ENCODE data around the gene MIA3. TPM values are rescaled to one million over a fixed set of nuclear protein-coding genes. Genes with fewer than 3 reads are reported as not detected.
"Not testable (repeated sequence)": the region's sequence is repeated elsewhere in the genome, so short reads cannot be mapped to it uniquely, and the experiment has no call there.

The MIA3 gene
- total RNA-seq, 2 donors from 2014 or later: 34.4 to 53.9 TPM

- no peaks in the 10 kb centered on the region for H3K27me3 ChIP-seq
- no peak overlapping the region for H3K4me3 ChIP-seq
- H3K9me3 ChIP-seq: no peaks in the 10 kb centered on the region
- no peak for DNase-seq (ENCODE audit: low spot score)
- peaks cover 84% of the 10 kb centered on the region for H3K36me3 ChIP-seq
- peak overlapping the region in 1 of 2 donors; percentile 13 for H3K27ac ChIP-seq
- H3K4me1 ChIP-seq: peaks cover 0 to 10% of the 10 kb centered on the region in 2 donors
- TF ChIP-seq CTCF (IDR thresholded peaks at IDR 0.05): no peak
These were observed 37.0 kb downstream of the MIA3 start for GRCh38 chr1:222654849-222655248.

GRCh38 chr1:222656391-222657155, 38.7 kb downstream of the MIA3 start:
- no peaks in the 10 kb centered on the region for H3K27me3 ChIP-seq
- no peak overlapping the region for H3K27ac ChIP-seq
- peaks cover 0 to 10% of the 10 kb centered on the region in 2 donors for H3K4me1 ChIP-seq
- TF ChIP-seq CTCF (IDR thresholded peaks at IDR 0.05): no peak
- DNase-seq (ENCODE audit: low spot score): no peak
- no peaks in the 10 kb centered on the region for H3K9me3 ChIP-seq
- peaks cover 84% of the 10 kb centered on the region for H3K36me3 ChIP-seq
- H3K4me3 ChIP-seq: no peak overlapping the region

GRCh38 chr1:222657899-222658298, 40.0 kb downstream of the MIA3 start:
- Histone ChIP-seq H3K4me1 (peaks cover 0 to 10% of the 10 kb centered on the region in 2 donors), H3K36me3 (peaks cover 84% of the 10 kb centered on the region), H3K27ac (peak overlapping the region in 1 of 2 donors; percentile 13)

GRCh38 chr1:222663431-222663934, 45.6 kb downstream of the MIA3 start:
- Histone ChIP-seq H3K4me3 (no peak overlapping the region), H3K4me1 (no peaks in the 10 kb centered on the region), H3K27me3 (no peaks in the 10 kb centered on the region), H3K9me3 (no peaks in the 10 kb centered on the region), H3K27ac (no peak overlapping the region), H3K36me3 (peaks cover 77% of the 10 kb centered on the region)
- no peak for DNase-seq (ENCODE audit: low spot score)
- no peak for TF ChIP-seq CTCF (IDR thresholded peaks at IDR 0.05)

More at GRCh38 chr1:222657899-222658298, 40.0 kb downstream of the MIA3 start:
- no peak for DNase-seq (ENCODE audit: low spot score)
- H3K9me3 ChIP-seq: no peaks in the 10 kb centered on the region
- H3K4me3 ChIP-seq: no peak overlapping the region
- no peak for TF ChIP-seq CTCF (IDR thresholded peaks at IDR 0.05)
- no peaks in the 10 kb centered on the region for H3K27me3 ChIP-seq

- Histone ChIP-seq H3K4me3 (no peak overlapping the region), H3K4me1 (no peaks in the 10 kb centered on the region), H3K27ac (no peak overlapping the region), H3K27me3 (no peaks in the 10 kb centered on the region), H3K9me3 (no peaks in the 10 kb centered on the region), H3K36me3 (peaks cover 53% of the 10 kb centered on the region)
- no peak for TF ChIP-seq CTCF (IDR thresholded peaks at IDR 0.05)
- DNase-seq (ENCODE audit: low spot score): no peak
These were observed 48.1 kb downstream of the MIA3 start for GRCh38 chr1:222665964-222666363.

GRCh38 chr1:222668184-222668583, 50.3 kb downstream of the MIA3 start:
- not testable (repeated sequence) for H3K27me3 ChIP-seq; H3K9me3 ChIP-seq; H3K27ac ChIP-seq; DNase-seq (ENCODE audit: low spot score); H3K4me3 ChIP-seq; H3K4me1 ChIP-seq
- peaks cover 43% of the 10 kb centered on the region for H3K36me3 ChIP-seq

- not testable (repeated sequence) for H3K4me3 ChIP-seq; H3K27ac ChIP-seq; H3K9me3 ChIP-seq; H3K4me1 ChIP-seq; DNase-seq (ENCODE audit: low spot score); H3K27me3 ChIP-seq
- peaks cover 33% of the 10 kb centered on the region for H3K36me3 ChIP-seq
These were observed 51.2 kb downstream of the MIA3 start for GRCh38 chr1:222669107-222669506.
